HG03558 (cell line): Measurements from ENCODE around the gene KCNG2.

Experiments used
- ATAC-seq: cut with Tn5 transposase; IDR thresholded peaks from one replicate; pipeline ENCODE4 v1.9.1; 2021; ENCODE audit warnings: moderate number of reproducible peaks; ENCODE audit not compliant: unreplicated experiment; ENCODE audit errors: extremely low read depth

The KCNG2 gene

GRCh38 chr18:79945118-79946042, 147.6 kb downstream of the KCNG2 start:
- no peak for ATAC-seq

GRCh38 chr18:79947054-79947755, 149.5 kb downstream of the KCNG2 start:
- ATAC-seq: no peak

DNA sequence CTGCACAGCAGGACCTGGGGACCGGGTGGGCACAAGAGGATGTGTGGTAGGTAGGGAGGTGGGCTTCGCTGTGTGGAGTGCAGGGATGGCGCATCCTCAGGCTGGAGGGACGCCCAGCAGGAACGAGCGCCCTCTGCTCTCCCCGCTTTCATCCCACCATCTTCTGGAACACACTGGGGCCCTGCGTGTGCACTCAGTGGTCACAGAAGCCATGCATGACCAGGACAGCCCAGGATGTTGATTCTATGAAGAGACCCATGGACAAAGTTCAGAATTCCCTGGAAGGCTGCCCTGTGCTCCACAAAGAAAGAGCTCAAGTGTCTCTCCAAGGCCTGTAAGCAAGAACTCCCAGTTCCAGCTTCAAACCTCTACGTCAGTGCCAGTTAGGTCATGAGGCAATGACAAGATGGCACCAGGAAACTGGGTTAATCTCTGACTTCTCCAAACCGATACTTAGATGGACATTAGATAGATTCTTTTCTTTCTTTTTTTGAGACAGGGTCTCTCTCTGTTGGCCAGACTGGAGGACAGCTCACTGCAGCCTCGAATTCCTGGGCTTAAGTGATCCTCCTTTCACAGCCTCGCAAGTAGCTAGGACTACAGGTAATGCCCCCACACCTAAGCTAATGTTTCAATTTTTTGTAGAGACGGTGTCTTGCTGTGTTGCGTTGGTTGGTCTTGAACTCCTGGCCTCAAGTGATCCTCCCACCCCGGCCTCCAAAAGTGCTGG, 150.3 kb downstream of the KCNG2 start:
- no peak for ATAC-seq

DNA sequence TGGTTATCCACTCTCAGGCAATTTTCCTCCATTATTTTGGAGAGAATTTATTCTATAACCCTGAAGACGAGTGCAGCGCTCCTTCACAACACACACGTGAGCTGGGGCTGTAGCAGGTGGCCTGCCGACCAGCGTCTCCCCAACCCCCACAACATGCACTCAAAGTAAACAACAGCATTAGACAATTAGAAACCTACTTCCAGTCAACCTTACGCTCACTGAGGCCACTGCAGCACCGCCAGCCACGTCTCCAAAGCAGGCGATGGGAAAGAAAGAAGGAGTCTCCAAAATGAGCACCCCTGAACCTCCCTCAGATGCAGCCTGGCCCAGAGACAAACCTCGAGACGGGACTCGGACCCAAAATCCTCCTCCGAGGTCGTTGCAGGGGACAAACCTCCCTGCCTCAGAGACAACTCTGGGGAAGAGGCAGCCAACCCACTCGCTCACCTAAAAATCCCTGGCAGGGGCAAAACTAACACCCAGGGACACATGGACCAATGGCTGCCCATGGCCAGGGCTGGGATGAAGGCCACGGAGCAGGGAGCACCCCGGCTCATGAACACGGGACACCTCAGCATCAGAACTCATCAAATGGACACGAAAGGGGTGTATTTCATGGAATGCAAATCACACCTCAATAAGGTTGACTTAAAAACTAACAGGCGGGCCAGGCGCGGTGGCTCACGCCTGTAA, 151.1 kb downstream of the KCNG2 start:
- ATAC-seq: no peak
